DND-41 (cell line): Measurements from ENCODE around the gene GAREM2.
"Not testable (repeated sequence)": the region's sequence is repeated elsewhere in the genome, so short reads cannot be mapped to it uniquely, and the experiment has no call there.

Source experiments
- ATAC-seq: fragments of 200-7000 bp; cut with Tn5 transposase; 3 replicates; pipeline ENCODE4 v1.9.1; 2021; ENCODE audit warnings: low read depth; ENCODE audit not compliant: insufficient read depth
- DNase-seq: peaks from one replicate; pipeline ENCODE4 v3.0.0-alpha.2; 2020
- H2AFZ ChIP-seq: 2 replicates; pipeline ENCODE4 v1.6.0; 2012; ENCODE audit warnings: low read depth, low read length
- H3K27ac ChIP-seq: 2 replicates; pipeline ENCODE4 v1.5.1; 2012; ENCODE audit warnings: low read length, inconsistent platforms
- H3K27me3 ChIP-seq: fragments of 200-600 bp; sonication (generic); 2 replicates; pipeline ENCODE4 v1.6.0; 2012; ENCODE audit warnings: low read length, mild to moderate bottlenecking, inconsistent platforms; ENCODE audit not compliant: insufficient read depth, poor library complexity
- H3K36me3 ChIP-seq: 2 replicates; pipeline ENCODE4 v1.5.1; 2012; ENCODE audit warnings: low read length, inconsistent platforms; ENCODE audit not compliant: insufficient read depth
- H3K4me1 ChIP-seq: 2 replicates; pipeline ENCODE4 v1.5.1; 2012; ENCODE audit warnings: mild to moderate bottlenecking, low read length; ENCODE audit not compliant: insufficient read depth
- H3K4me2 ChIP-seq: 2 replicates; pipeline ENCODE4 v1.6.0; 2012; ENCODE audit warnings: mild to moderate bottlenecking, moderate library complexity, low read length, inconsistent platforms; ENCODE audit not compliant: insufficient read depth
- H3K4me3 ChIP-seq, 2 experiments: fragments of 200-600 bp in 1 of 2; shearing (Covaris generic) in 1 of 2; 2 replicates each; pipeline ENCODE4 v1.5.1; 2012 to 2016; ENCODE audit warnings: inconsistent platforms in 2 of 2, low read length in 2 of 2, mild to moderate bottlenecking in 2 of 2, low read depth in 1 of 2, moderate library complexity in 1 of 2
- H3K79me2 ChIP-seq: 2 replicates; pipeline ENCODE4 v1.6.0; 2012; ENCODE audit warnings: low read length, inconsistent platforms; ENCODE audit not compliant: insufficient read depth
- H3K9ac ChIP-seq: 2 replicates; pipeline ENCODE4 v1.6.0; 2012; ENCODE audit warnings: low read depth, mild to moderate bottlenecking, inconsistent platforms, low read length, moderate library complexity
- H3K9me3 ChIP-seq: 2 replicates; pipeline ENCODE4 v1.5.1; 2012; ENCODE audit warnings: low read length, moderate library complexity, mild to moderate bottlenecking, inconsistent platforms; ENCODE audit not compliant: insufficient read depth, severe bottlenecking
- H4K20me1 ChIP-seq: 2 replicates; pipeline ENCODE4 v1.6.0; 2012; ENCODE audit warnings: low read length; ENCODE audit not compliant: insufficient read depth
- EZH2 ChIP-seq: IDR thresholded peaks from 3 replicates; pipeline ENCODE4 v1.6.1; 2012; ENCODE audit warnings: borderline replicate concordance, low read depth, mild to moderate bottlenecking, moderate library complexity, low read length, inconsistent platforms; ENCODE audit not compliant: severe bottlenecking
- TF ChIP-seq, protein P1 (sequence below): IDR thresholded peaks from 2 replicates; pipeline ENCODE4 v1.5.1; 2012; ENCODE audit warnings: borderline replicate concordance, low read length, moderate library complexity, mild to moderate bottlenecking; ENCODE audit not compliant: poor library complexity, severe bottlenecking; ENCODE audit errors: extremely low read depth

Gene GAREM2

GRCh38 chr2:26164641-26165211, 8.2 kb upstream of the GAREM2 start:
- no peak overlapping the region for H3K4me2 ChIP-seq
- ATAC-seq (no peak), DNase-seq (no peak)
- no peaks in the 10 kb centered on the region for H3K79me2 ChIP-seq
- no peaks in the 10 kb centered on the region for H3K27me3 ChIP-seq
- H3K9ac ChIP-seq = no peak overlapping the region
- H4K20me1 ChIP-seq = no peaks in the 10 kb centered on the region
- no peaks in the 10 kb centered on the region for H3K4me1 ChIP-seq
- no peaks in the 10 kb centered on the region for H3K9me3 ChIP-seq
- TF ChIP-seq, protein P1, sequence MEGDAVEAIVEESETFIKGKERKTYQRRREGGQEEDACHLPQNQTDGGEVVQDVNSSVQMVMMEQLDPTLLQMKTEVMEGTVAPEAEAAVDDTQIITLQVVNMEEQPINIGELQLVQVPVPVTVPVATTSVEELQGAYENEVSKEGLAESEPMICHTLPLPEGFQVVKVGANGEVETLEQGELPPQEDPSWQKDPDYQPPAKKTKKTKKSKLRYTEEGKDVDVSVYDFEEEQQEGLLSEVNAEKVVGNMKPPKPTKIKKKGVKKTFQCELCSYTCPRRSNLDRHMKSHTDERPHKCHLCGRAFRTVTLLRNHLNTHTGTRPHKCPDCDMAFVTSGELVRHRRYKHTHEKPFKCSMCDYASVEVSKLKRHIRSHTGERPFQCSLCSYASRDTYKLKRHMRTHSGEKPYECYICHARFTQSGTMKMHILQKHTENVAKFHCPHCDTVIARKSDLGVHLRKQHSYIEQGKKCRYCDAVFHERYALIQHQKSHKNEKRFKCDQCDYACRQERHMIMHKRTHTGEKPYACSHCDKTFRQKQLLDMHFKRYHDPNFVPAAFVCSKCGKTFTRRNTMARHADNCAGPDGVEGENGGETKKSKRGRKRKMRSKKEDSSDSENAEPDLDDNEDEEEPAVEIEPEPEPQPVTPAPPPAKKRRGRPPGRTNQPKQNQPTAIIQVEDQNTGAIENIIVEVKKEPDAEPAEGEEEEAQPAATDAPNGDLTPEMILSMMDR = no peak
- no peak for TF ChIP-seq EZH2
- no peak overlapping the region for H3K27ac ChIP-seq
- H3K4me3 ChIP-seq = no peak overlapping the region
- H2AFZ ChIP-seq = no peak overlapping the region
- no peaks in the 10 kb centered on the region for H3K36me3 ChIP-seq

GRCh38 chr2:26165403-26165802, 7.5 kb upstream of the GAREM2 start:
- Histone ChIP-seq H2AFZ (no peak overlapping the region), H4K20me1 (no peaks in the 10 kb centered on the region), H3K27me3 (no peaks in the 10 kb centered on the region), H3K4me1 (no peaks in the 10 kb centered on the region), H3K9ac (no peak overlapping the region), H3K9me3 (no peaks in the 10 kb centered on the region), H3K4me3 (no peak overlapping the region), H3K36me3 (no peaks in the 10 kb centered on the region), H3K4me2 (no peak overlapping the region), H3K27ac (no peak overlapping the region), H3K79me2 (no peaks in the 10 kb centered on the region)
- no peak for ATAC-seq
- DNase-seq = no peak
- TF ChIP-seq, protein P1 = no peak
- TF ChIP-seq EZH2 = no peak

GRCh38 chr2:26166541-26166940, 6.3 kb upstream of the GAREM2 start:
- H3K4me1 ChIP-seq, ATAC-seq, H4K20me1 ChIP-seq, H3K27ac ChIP-seq, H3K9ac ChIP-seq, H3K4me2 ChIP-seq, H3K4me3 ChIP-seq, H3K79me2 ChIP-seq, H3K36me3 ChIP-seq, DNase-seq, H3K9me3 ChIP-seq, H2AFZ ChIP-seq, H3K27me3 ChIP-seq: not testable (repeated sequence)

- no peaks in the 10 kb centered on the region for H3K27me3 ChIP-seq
- H2AFZ ChIP-seq = no peak overlapping the region
- DNase-seq = no peak
- H3K36me3 ChIP-seq = no peaks in the 10 kb centered on the region
- H3K9me3 ChIP-seq = no peaks in the 10 kb centered on the region
- TF ChIP-seq, protein P1 = no peak
- no peak for TF ChIP-seq EZH2
- no peaks in the 10 kb centered on the region for H3K79me2 ChIP-seq
- no peak overlapping the region for H3K4me2 ChIP-seq
- no peaks in the 10 kb centered on the region for H4K20me1 ChIP-seq
- H3K4me1 ChIP-seq = no peaks in the 10 kb centered on the region
- H3K9ac ChIP-seq = no peak overlapping the region
- no peak overlapping the region for H3K27ac ChIP-seq
- no peak for ATAC-seq
- H3K4me3 ChIP-seq = no peak overlapping the region
These were observed 4.1 kb upstream of the GAREM2 start for GRCh38 chr2:26168785-26169184.
